Endothelial cell of umbilical vein (primary cell): ENCODE measurements around the gene AARS2. TPM values are rescaled to one million over a fixed set of nuclear protein-coding genes. Genes with fewer than 3 reads are reported as not detected.

Source experiments
- BruUV-seq: library from RNA; stranded (reverse); fragments of 400-500 nt; replicated peaks from 2 replicates; lab custom pipeline; 2021; lab: Mats Ljungman, UMichigan
- CTCF ChIA-PET: fragments of 300-600, 350-600 bp; sonication (Branson Sonifier 250); formaldehyde crosslinking; loops from one replicate; lab custom pipeline; 2021; ENCODE audit warnings: antibody characterized with exemption, inconsistent platforms; lab: Charles Lee
- POLR2A ChIA-PET: fragments of 300-600, 350-600 bp; sonication (Branson Sonifier 250); formaldehyde crosslinking; loops from one replicate; lab custom pipeline; 2021; ENCODE audit warnings: antibody characterized with exemption, inconsistent platforms; lab: Charles Lee
- DNase-seq: peaks from one replicate; pipeline ENCODE4 v3.0.0-alpha.2; 2011; ENCODE audit warnings: low read depth, low spot score
- FAIRE-seq: peaks from 2 replicates; lab custom pipeline; 2011; peaks lifted over from hg19 to GRCh38; lab: Jason Lieb, UNC
- H2AFZ ChIP-seq: 2 replicates; pipeline ENCODE4 v1.6.0; 2012; ENCODE audit warnings: low read depth, low read length, control low read depth, inconsistent platforms
- H3K27ac ChIP-seq: 2 replicates; pipeline ENCODE4 v1.5.1; 2011; ENCODE audit warnings: low read depth, mild to moderate bottlenecking, control low read depth, low read length, moderate library complexity; ENCODE audit not compliant: insufficient read depth
- H3K27me3 ChIP-seq, 2 experiments: 2 replicates each; pipeline versions ENCODE4 v1.6.0 to v1.6.1; 2011; ENCODE audit warnings: low read length in 2 of 2, mixed read lengths in 1 of 2; ENCODE audit not compliant: control insufficient read depth in 2 of 2, insufficient read depth in 2 of 2
- H3K36me3 ChIP-seq, 2 experiments: 2 replicates in 1 of 2; 3 replicates in 1 of 2; pipeline ENCODE4 v1.5.1; 2011; ENCODE audit warnings: low read length in 2 of 2, mild to moderate bottlenecking in 1 of 2, moderate library complexity in 1 of 2; ENCODE audit not compliant: control insufficient read depth in 2 of 2, insufficient read depth in 2 of 2; ENCODE audit errors: extremely low read depth in 1 of 2
- H3K4me1 ChIP-seq: 3 replicates; pipeline ENCODE4 v1.5.1; 2011; ENCODE audit warnings: mild to moderate bottlenecking, low read length; ENCODE audit not compliant: control insufficient read depth, insufficient read depth; ENCODE audit errors: extremely low read depth
- H3K4me2 ChIP-seq: 2 replicates; pipeline ENCODE4 v1.6.1; 2011; ENCODE audit warnings: low read length, control low read depth, mixed read lengths; ENCODE audit not compliant: insufficient read depth
- H3K4me3 ChIP-seq, 3 experiments: fragments of 200-600 bp in 1 of 3; sonication (generic), shearing (Covaris generic) in 1 of 3; replicated peaks in 1 of 3; 2 replicates each; pipeline ENCODE4 v1.5.1; 2011 to 2016; ENCODE audit warnings: control low read depth in 3 of 3, low read length in 3 of 3, mild to moderate bottlenecking in 2 of 3, inconsistent platforms in 1 of 3, low read depth in 1 of 3, moderate library complexity in 1 of 3; ENCODE audit not compliant: insufficient read depth in 1 of 3
- H3K79me2 ChIP-seq: 2 replicates; pipeline ENCODE4 v1.6.0; 2012; ENCODE audit warnings: low read length, inconsistent platforms; ENCODE audit not compliant: control insufficient read depth, insufficient read depth
- H3K9ac ChIP-seq: replicated peaks from 2 replicates; pipeline ENCODE3; 2011; ENCODE audit warnings: low read length, control low read depth; ENCODE audit not compliant: insufficient read depth; ENCODE audit errors: extremely low read depth
- H3K9me1 ChIP-seq: replicated peaks from 3 replicates; pipeline ENCODE4 v1.6.0; 2011; ENCODE audit warnings: mild to moderate bottlenecking, low read length; ENCODE audit not compliant: control insufficient read depth, insufficient read depth; ENCODE audit errors: extremely low read depth
- H3K9me3 ChIP-seq: replicated peaks from 2 replicates; pipeline ENCODE4 v1.5.1; 2012; ENCODE audit warnings: low read length, inconsistent platforms; ENCODE audit not compliant: control insufficient read depth, insufficient read depth
- H4K20me1 ChIP-seq: replicated peaks from 2 replicates; pipeline ENCODE3; 2011; ENCODE audit warnings: mild to moderate bottlenecking, low read length; ENCODE audit not compliant: control insufficient read depth, insufficient read depth; ENCODE audit errors: extremely low read depth
- EZH2 ChIP-seq: IDR thresholded peaks from 2 replicates; pipeline ENCODE4 v1.6.1; 2012; ENCODE audit warnings: borderline replicate concordance, low read depth, mild to moderate bottlenecking, moderate library complexity, low read length, inconsistent platforms; ENCODE audit not compliant: severe bottlenecking
- FOS ChIP-seq: IDR thresholded peaks from 2 replicates; pipeline ENCODE4 v1.6.1; 2011; ENCODE audit warnings: mild to moderate bottlenecking, low read length, moderate library complexity, borderline replicate concordance; ENCODE audit not compliant: insufficient read depth
- GATA2 ChIP-seq: IDR thresholded peaks from 2 replicates; pipeline ENCODE4 v1.7.0; 2011; ENCODE audit warnings: low read depth, mild to moderate bottlenecking, moderate library complexity, mixed read lengths, low read length; ENCODE audit not compliant: insufficient read length, insufficient read depth
- JUN ChIP-seq: IDR thresholded peaks from 2 replicates; pipeline ENCODE4 v1.6.1; 2011; ENCODE audit warnings: borderline replicate concordance, low read depth; ENCODE audit not compliant: insufficient read length, insufficient read depth
- MYC ChIP-seq: IDR thresholded peaks from one replicate; pipeline ENCODE4 v1.6.1; 2011; ENCODE audit warnings: mild to moderate bottlenecking, low read depth, low read length
- POLR2A ChIP-seq: IDR thresholded peaks from 2 replicates; pipeline ENCODE4 v1.6.1; 2012; ENCODE audit warnings: low read depth, mild to moderate bottlenecking, control low read depth, low read length
- POLR2AphosphoS5 ChIP-seq: IDR thresholded peaks from 2 replicates; pipeline ENCODE4 v1.6.1; 2012; ENCODE audit warnings: low read depth, mild to moderate bottlenecking, control low read depth, low read length, moderate library complexity; ENCODE audit not compliant: insufficient read depth
- dilution Hi-C: fragments of 300-500 bp; cut with MboI; formaldehyde crosslinking; loops from one replicate; pipeline ENCODE4 v1.15.0; 2019; ENCODE audit warnings: low sequenced_read_pairs; ENCODE audit not compliant: extremely low pct_ligation_motif_present
- intact Hi-C: fragments of 100-400 bp; cut with micrococcal nuclease; formaldehyde crosslinking; loops from one replicate; pipeline ENCODE4 v1.10.0; 2022
- polyA plus RNA-seq, 4 experiments: library from polyadenylated mRNA; depleted of rRNA in 3 of 4; stranded (reverse) in 3 of 4; unstranded in 1 of 4; fragments of >200 nt; gene quantifications; 2 replicates each; pipeline versions ENCODE4 v1.2.1 to v1.2.3, GENCODE V29; 2011 to 2012; ENCODE audit warnings: missing spikeins in 1 of 4
- total RNA-seq: library from RNA; stranded (reverse); gene quantifications from 2 replicates; pipeline ENCODE4 v1.2.3, GENCODE V29; 2021
- TF ChIP-seq, protein P1 (sequence below), 2 donors: IDR thresholded peaks; 1 replicate in 1 of 2; 2 replicates in 1 of 2; pipeline ENCODE4 v1.5.1; 2011; ENCODE audit warnings: low read length in 2 of 2, mild to moderate bottlenecking in 2 of 2, moderate library complexity in 2 of 2, control low read depth in 1 of 2, inconsistent platforms in 1 of 2, low read depth in 1 of 2; ENCODE audit not compliant: insufficient read depth in 1 of 2; ENCODE audit errors: extremely low read depth in 1 of 2
- TF ChIP-seq, protein P2 (sequence below): IDR thresholded peaks from 2 replicates; pipeline ENCODE4 v1.6.1; 2011; ENCODE audit not compliant: insufficient read depth, insufficient read length

AARS2 gene
- total and polyA plus RNA-seq, 2 donors (not counting 3 experiments of a cell fraction or from before 2014, with no cell fraction given), result 8.3 to 17.9 TPM

DNA sequence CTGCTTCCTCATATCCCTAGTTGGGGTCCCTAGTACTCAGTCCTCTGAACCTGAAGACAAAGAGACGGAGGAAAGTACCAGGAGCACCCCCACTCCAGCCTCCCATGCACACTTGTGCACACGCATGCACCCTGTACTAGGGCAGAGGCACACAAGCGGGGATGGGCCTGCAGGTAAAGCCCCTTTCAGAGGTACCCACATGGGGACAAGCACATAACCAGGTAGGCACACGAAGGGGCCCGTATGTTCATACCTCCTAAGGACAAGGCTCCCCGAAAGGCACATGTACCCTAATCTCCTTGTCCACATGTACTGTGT is 41.8 kb downstream of the AARS2 start:
- POLR2A ChIA-PET, result no interaction called here
- peak; percentile 44 for FAIRE-seq
- DNase-seq, result no peak
- no peaks in the 10 kb centered on the region for H3K9me3 ChIP-seq
- CTCF ChIA-PET, result interaction anchor here (0.6 to 6.2 kb wide), 4 partner anchors 17 to 145 kb away, joined by 3 to 154 read pairs (median 13); partner anchors contain the start of gene AARS2
- H3K9ac ChIP-seq, result no peak overlapping the region
- no peak overlapping the region for H2AFZ ChIP-seq
- TF ChIP-seq MYC, result no peak
- no peak for TF ChIP-seq EZH2
- no peak for TF ChIP-seq JUN
- TF ChIP-seq, protein P1, sequence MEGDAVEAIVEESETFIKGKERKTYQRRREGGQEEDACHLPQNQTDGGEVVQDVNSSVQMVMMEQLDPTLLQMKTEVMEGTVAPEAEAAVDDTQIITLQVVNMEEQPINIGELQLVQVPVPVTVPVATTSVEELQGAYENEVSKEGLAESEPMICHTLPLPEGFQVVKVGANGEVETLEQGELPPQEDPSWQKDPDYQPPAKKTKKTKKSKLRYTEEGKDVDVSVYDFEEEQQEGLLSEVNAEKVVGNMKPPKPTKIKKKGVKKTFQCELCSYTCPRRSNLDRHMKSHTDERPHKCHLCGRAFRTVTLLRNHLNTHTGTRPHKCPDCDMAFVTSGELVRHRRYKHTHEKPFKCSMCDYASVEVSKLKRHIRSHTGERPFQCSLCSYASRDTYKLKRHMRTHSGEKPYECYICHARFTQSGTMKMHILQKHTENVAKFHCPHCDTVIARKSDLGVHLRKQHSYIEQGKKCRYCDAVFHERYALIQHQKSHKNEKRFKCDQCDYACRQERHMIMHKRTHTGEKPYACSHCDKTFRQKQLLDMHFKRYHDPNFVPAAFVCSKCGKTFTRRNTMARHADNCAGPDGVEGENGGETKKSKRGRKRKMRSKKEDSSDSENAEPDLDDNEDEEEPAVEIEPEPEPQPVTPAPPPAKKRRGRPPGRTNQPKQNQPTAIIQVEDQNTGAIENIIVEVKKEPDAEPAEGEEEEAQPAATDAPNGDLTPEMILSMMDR (IDR thresholded peaks at IDR 0.05; ENCODE audit: extremely low read depth in 1 of 2, insufficient read depth in 1 of 2, low read depth in 1 of 2, low read length in 2 of 2), result no peak
- TF ChIP-seq GATA2, result no peak
- TF ChIP-seq, protein P2, sequence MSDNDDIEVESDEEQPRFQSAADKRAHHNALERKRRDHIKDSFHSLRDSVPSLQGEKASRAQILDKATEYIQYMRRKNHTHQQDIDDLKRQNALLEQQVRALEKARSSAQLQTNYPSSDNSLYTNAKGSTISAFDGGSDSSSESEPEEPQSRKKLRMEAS, result no peak
- no peak for TF ChIP-seq POLR2AphosphoS5
- no peak for TF ChIP-seq POLR2A
- TF ChIP-seq FOS, result no peak
- no peaks in the 10 kb centered on the region for H3K9me1 ChIP-seq
- H3K27ac ChIP-seq, result no peak overlapping the region
- no peak overlapping the region for H3K4me2 ChIP-seq
- no peaks in the 10 kb centered on the region for H3K36me3 ChIP-seq
- peaks cover 28 to 56% of the 10 kb centered on the region in 2 experiments for H3K27me3 ChIP-seq
- no peaks in the 10 kb centered on the region for H3K79me2 ChIP-seq
- no TSS peak for BruUV-seq
- no peaks in the 10 kb centered on the region for H4K20me1 ChIP-seq
- peaks cover 9% of the 10 kb centered on the region for H3K4me1 ChIP-seq
- dilution Hi-C loops (no loop called here), intact Hi-C loops (no loop called here)
- H3K4me3 ChIP-seq, result no peak overlapping the region
